NCI-H1436 (cell line): ENCODE measurements around the gene SMCO2.

ENCODE experiments used
- DNase-seq: peaks from one replicate; lab custom pipeline; 2025; lab: John Stamatoyannopoulos, UW

Gene SMCO2

DNA sequence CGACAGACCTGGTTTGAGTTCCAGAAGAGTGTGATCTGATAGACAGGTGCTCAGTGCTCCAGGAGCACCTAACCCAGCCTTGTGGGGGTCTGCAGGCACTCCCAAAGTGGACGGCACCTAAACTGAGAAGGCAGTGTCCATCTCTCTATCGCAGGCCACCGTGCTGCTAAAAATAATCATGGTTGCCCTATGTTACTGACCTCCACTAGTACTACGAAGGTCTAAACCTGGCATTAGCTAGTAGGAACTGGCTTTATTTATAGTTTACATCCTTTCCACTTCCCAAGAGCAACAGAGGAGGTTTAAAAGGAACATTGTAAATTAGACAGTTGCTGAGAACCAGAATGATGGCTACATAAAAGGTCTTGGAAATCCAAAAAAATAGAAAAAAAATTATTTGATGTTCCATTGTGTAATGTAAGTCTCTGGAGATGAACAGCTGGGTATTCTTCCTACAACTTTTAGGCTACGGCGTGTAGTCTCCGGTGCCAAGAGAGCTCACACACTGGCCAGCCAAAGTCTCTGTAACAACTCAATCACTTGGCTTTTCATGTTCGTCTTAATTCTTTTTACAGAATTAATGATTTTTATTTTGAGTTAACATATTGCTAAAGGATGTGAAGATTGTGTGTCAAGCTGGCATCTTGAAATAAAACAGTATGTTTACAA, 104.8 kb downstream of the SMCO2 start:
- DNase-seq = no peak
